Testis (tissue), 3 donors: Measurements from ENCODE around the gene IRX1. TPM values are rescaled to one million over a fixed set of nuclear protein-coding genes. Genes with fewer than 3 reads are reported as not detected.

Experiments used
- DNase-seq: peaks from one replicate; pipeline ENCODE4 v3.0.0-alpha.2; 2019
- H3K27ac ChIP-seq, 2 donors: fragments of 200-600 bp; sonication (generic); one replicate each; pipeline ENCODE4 v1.5.1; 2019
- H3K27me3 ChIP-seq: fragments of 200-600 bp; sonication (generic); one replicate; pipeline ENCODE4 v1.5.1; 2019
- H3K36me3 ChIP-seq: fragments of 200-600 bp; sonication (generic); one replicate; pipeline ENCODE4 v1.5.1; 2017; ENCODE audit warnings: low read depth; ENCODE audit errors: missing control alignments
- H3K4me1 ChIP-seq: fragments of 200-600 bp; sonication (generic); one replicate; pipeline ENCODE4 v1.5.1; 2019
- H3K4me3 ChIP-seq, 2 donors: fragments of 200-600 bp; sonication (generic); one replicate each; pipeline ENCODE4 v1.5.1; 2017 to 2019
- H3K9me3 ChIP-seq: fragments of 200-600 bp; sonication (generic); one replicate; pipeline ENCODE4 v1.5.1; 2017
- POLR2A ChIP-seq: fragments of 450-650 bp; IDR thresholded peaks from one replicate; pipeline ENCODE4 v1.6.1; 2017; ENCODE audit warnings: antibody characterized with exemption, mild to moderate bottlenecking, moderate library complexity
- WGBS, 2 donors: methylation state at CpG; one replicate each; pipeline ENCODE4 v1.1.5; 2018; 5-methylcytosine and 5-hydroxymethylcytosine counted together
- intact Hi-C: fragments of 100-400 bp; cut with DNase I; formaldehyde crosslinking; loops from one replicate; pipeline ENCODE4 v1.15.1; 2023; ENCODE audit warnings: low total_unique reads
- polyA plus RNA-seq: library from polyadenylated mRNA; stranded (reverse); fragments of 350-450 nt; fragmentation: Illumina TruSeq; extraction: RNeasy Lipid Tissue Mini Kit (QIAGEN cat#74804); gene quantifications from one replicate; pipeline ENCODE4 v1.2.3, GENCODE V29; 2014; ENCODE audit warnings: low read depth, low replicate concordance; ENCODE audit not compliant: insufficient read depth
- total RNA-seq, 2 donors: library from RNA; depleted of rRNA; stranded (reverse); fragments of >200 nt; gene quantifications; one replicate each; pipeline ENCODE4 v1.2.3, GENCODE V29; 2016
- TF ChIP-seq, protein P1 (sequence below), 3 experiments: fragments of 450-650 bp in 2 of 3; fragments of 200-600 bp in 1 of 3; sonication (generic) in 1 of 3; IDR thresholded peaks; one replicate each; pipeline ENCODE4 v1.5.1; 2016 to 2019; ENCODE audit warnings: antibody characterized with exemption in 3 of 3, mild to moderate bottlenecking in 2 of 3, moderate library complexity in 1 of 3

The IRX1 gene
- total and polyA plus RNA-seq, 3 donors from 2014 or later: 0.17 to 0.47 (median 0.19) TPM

DNA sequence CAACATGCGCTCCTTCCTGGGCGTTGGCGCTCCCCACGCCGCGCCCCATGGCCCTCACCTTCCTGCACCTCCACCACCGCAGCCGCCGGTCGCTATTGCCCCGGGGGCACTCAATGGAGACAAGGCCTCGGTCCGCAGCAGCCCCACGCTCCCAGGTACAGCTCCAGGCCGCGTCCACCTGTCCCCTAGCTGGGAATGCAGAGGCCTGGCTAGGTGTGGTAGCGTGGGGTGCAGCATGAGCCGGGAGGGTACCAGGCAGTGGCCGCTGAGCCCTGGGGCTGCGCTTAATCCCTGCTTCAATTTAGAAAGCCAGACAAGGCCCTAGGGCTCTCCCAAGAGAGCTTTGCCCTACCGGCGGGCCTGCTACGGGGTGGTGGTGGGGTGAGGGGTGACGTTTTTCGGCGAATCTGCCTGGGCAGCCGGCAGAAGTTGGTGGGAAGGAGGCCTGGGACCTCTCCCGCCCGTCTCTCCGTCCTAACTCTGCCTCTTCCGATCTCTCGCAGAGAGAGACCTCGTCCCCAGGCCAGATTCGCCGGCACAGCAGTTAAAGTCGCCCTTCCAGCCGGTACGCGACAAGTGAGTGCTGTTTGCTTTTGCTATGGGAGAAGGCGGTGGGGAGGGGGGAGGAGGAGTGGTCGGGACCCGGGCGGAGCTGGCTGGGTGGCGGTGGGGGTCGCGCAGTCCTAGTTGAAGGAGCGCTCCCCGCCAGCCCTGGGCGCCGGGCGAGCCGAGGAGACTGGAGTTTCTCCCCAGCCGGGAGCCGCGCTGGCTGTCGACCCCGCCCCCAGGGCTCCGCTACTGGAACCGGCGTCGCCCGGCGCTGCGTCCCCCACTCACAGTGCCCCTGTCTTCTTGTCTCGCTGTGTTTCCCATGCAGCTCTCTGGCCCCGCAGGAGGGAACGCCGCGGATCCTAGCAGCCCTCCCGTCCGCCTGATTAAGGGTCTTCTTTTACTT, 4.8 kb downstream of the IRX1 start:
- H3K27ac ChIP-seq: no peak overlapping the region
- DNase-seq: no peak
- H3K36me3 ChIP-seq: no peaks in the 10 kb centered on the region
- peaks cover 5% of the 10 kb centered on the region for H3K4me1 ChIP-seq
- WGBS, 2 donors: 1 to 2% methylated on average over 20 to 64 of the region's 71 CpGs
- no peaks in the 10 kb centered on the region for H3K9me3 ChIP-seq
- TF ChIP-seq, protein P1, sequence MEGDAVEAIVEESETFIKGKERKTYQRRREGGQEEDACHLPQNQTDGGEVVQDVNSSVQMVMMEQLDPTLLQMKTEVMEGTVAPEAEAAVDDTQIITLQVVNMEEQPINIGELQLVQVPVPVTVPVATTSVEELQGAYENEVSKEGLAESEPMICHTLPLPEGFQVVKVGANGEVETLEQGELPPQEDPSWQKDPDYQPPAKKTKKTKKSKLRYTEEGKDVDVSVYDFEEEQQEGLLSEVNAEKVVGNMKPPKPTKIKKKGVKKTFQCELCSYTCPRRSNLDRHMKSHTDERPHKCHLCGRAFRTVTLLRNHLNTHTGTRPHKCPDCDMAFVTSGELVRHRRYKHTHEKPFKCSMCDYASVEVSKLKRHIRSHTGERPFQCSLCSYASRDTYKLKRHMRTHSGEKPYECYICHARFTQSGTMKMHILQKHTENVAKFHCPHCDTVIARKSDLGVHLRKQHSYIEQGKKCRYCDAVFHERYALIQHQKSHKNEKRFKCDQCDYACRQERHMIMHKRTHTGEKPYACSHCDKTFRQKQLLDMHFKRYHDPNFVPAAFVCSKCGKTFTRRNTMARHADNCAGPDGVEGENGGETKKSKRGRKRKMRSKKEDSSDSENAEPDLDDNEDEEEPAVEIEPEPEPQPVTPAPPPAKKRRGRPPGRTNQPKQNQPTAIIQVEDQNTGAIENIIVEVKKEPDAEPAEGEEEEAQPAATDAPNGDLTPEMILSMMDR (IDR thresholded peaks at IDR 0.05): no peak
- no peak for TF ChIP-seq POLR2A
- no peak overlapping the region for H3K4me3 ChIP-seq
- intact Hi-C loops: no loop called here
- H3K27me3 ChIP-seq: no peaks in the 10 kb centered on the region

DNA sequence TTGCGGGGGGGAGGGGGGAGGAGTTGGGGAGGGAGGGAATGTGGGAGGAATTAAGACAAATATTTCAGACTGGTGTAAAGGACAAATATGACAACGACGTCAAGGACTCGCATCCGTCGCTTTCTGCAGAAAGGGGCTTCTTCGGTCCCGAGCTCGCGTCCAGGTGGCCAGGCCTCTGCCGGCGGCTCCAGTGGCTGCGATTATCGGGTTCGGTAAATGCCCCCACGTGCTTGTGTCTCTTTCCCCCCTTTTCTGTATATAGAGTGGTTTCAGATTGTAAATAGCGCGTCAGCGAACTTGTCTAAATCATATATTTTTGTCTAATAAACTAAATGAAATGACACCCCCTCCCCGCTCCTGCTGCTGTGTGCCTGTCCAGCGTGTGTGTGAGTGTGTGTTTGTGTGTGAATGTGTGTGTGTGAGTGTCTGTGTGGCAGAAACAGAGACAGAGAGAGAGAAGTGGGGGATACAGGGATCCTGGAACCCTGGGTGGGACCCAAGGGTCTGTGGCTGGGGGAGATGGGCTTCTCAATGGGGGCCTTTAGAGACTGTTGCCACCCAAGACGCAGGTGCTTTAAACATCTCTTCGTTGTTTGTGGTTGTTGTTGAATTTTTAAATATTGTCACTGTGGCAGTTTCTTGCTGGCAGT, 5.6 kb downstream of the IRX1 start:
- WGBS, 2 donors: 4 to 5% methylated on average over 23 of the region's 23 CpGs
- no peak overlapping the region for H3K4me3 ChIP-seq

DNA sequence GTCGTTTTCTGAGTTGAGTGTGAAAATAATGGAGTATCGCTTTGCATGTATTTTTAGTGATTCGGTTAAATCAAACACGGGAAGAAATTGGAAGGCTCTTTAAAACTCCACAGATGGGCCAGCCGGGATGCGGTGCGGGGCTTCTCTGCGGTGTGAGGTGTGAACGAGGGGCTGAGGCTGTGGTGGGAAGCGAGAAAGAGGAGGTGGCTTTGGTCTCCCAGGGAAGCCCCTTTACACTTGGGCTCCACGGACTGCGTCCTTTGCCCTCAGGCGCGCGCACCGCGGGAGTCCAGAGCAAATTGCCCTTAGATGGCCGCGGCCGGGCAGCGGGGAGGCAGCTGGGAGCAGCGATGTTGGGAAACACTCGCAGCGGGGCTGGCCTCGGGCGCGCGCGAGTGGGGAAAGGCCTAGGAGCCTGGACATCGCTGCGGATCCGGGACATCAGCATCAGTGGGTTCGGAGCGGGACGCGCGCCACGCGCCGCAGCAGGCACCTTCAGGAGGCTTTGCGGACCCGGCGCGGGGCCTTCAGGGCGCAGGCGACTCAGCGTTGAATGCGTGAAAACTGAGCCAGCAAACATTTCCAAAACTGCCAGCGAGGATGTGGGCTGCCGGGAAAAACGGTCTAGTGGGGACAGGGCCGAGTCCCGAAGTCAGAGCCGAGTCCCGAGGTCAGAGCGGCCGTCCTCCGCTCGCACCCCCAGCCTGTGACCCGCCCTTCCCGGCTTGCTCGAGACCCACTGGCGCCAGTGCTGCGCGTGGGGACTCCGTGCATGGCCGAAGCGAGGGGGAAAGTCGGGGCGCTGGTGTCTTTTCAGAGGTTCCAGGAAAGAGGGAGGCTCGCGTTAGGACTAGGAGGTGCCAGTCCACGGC, 6.5 kb downstream of the IRX1 start:
- no peak for DNase-seq
- Histone ChIP-seq H3K4me3 (no peak overlapping the region), H3K4me1 (peaks cover 5% of the 10 kb centered on the region), H3K36me3 (no peaks in the 10 kb centered on the region), H3K27me3 (no peaks in the 10 kb centered on the region), H3K27ac (no peak overlapping the region), H3K9me3 (no peaks in the 10 kb centered on the region)
- intact Hi-C loops: no loop called here
- TF ChIP-seq, protein P1 (IDR thresholded peaks at IDR 0.05): no peak
- TF ChIP-seq POLR2A: no peak
- WGBS, 2 donors: 2 to 3% methylated on average over 10 to 62 of the region's 73 CpGs

More for the DNA sequence above, 5.6 kb downstream of the IRX1 start:
- Histone ChIP-seq H3K27me3 (no peaks in the 10 kb centered on the region), H3K27ac (no peak overlapping the region), H3K4me1 (peaks cover 5% of the 10 kb centered on the region), H3K9me3 (no peaks in the 10 kb centered on the region), H3K36me3 (no peaks in the 10 kb centered on the region)
- intact Hi-C loops: no loop called here
- no peak for DNase-seq
- no peak for TF ChIP-seq POLR2A
- TF ChIP-seq, protein P1 (IDR thresholded peaks at IDR 0.05): no peak

DNA sequence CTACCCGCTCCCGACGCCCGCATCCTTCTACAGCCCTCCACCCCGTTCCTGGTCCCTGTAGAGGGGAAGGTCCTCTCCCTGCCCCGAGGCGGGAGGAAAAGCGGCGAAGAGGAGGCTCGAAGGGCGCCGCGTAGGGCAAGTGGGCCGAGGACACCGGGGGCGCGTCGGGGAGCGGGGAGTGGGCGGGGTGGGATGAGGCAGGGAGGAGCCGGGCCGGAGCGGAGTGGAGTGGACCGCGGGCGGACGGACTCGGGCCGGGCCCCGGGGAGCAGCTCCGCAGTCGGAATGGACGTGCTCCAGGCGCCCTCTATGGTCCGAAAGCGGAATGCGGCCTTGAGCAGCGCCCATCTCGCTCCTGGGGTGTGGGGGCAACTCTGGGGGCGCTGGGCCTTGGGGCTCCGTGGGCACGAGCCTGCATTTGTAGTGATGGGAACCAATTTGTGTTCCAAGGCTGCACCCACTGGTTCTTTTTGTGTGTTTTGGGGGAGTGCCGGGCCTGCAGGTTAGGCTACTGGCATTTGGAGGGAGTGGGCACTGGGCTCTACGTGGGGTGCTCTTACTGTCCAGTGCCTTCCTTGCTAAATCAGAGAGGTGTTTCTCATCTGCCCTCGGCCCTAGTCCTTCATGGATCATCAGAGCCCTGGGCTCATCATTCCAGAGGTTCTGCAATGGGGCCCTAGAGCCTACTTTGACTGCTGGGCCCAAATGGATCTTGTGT, 7.3 kb downstream of the IRX1 start:
- Histone ChIP-seq H3K4me1 (peaks cover 5% of the 10 kb centered on the region), H3K27ac (no peak overlapping the region), H3K27me3 (no peaks in the 10 kb centered on the region), H3K9me3 (no peaks in the 10 kb centered on the region), H3K36me3 (no peaks in the 10 kb centered on the region), H3K4me3 (no peak overlapping the region)
- WGBS, 2 donors: 2 to 4% methylated on average over 10 to 44 of the region's 45 CpGs
- DNase-seq: peak; percentile 63
- TF ChIP-seq POLR2A: no peak
- TF ChIP-seq, protein P1 (IDR thresholded peaks at IDR 0.05): no peak
- intact Hi-C loops: no loop called here
